ENCODE results near the gene MAG. TPM values are rescaled to one million over a fixed set of nuclear protein-coding genes. Genes with fewer than 3 reads are reported as not detected.
"Not testable (repeated sequence)": the region's sequence is repeated elsewhere in the genome, so short reads cannot be mapped to it uniquely, and the experiment has no call there.

The MAG gene
- total RNA-seq, 6 experiments from 2014 or later = not detected

DNA sequence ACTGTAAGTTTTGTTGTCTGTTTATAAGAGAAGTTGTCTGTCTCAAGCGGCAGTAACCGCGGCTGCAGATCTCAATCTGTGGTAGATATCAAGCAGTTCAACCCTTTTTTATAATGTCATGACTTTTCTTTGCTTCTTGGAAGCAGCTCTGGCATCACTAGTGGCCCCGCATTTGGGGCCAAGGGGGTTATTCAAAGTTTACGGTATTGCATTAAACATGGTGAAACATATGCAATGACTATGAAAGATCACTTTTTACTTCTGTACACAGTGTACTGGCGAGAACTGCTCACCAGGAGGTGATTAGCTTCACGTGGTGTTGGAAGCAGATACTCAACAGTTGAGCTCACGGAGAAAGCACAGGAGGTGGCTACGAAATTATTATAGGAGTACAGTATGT, 61.7 kb downstream of the MAG start:
- peaks cover 22% of the 10 kb centered on the region for H3K27me3 Mint-ChIP-seq (ENCODE audit: insufficient read depth)
- no peak for DNase-seq
- no peaks in the 10 kb centered on the region; the same call in 1 of the 2 replicates for H3K4me1 Mint-ChIP-seq (ENCODE audit: low read depth)
- no peak overlapping the region for H3K4me3 Mint-ChIP-seq
- TF ChIP-seq, protein P1, sequence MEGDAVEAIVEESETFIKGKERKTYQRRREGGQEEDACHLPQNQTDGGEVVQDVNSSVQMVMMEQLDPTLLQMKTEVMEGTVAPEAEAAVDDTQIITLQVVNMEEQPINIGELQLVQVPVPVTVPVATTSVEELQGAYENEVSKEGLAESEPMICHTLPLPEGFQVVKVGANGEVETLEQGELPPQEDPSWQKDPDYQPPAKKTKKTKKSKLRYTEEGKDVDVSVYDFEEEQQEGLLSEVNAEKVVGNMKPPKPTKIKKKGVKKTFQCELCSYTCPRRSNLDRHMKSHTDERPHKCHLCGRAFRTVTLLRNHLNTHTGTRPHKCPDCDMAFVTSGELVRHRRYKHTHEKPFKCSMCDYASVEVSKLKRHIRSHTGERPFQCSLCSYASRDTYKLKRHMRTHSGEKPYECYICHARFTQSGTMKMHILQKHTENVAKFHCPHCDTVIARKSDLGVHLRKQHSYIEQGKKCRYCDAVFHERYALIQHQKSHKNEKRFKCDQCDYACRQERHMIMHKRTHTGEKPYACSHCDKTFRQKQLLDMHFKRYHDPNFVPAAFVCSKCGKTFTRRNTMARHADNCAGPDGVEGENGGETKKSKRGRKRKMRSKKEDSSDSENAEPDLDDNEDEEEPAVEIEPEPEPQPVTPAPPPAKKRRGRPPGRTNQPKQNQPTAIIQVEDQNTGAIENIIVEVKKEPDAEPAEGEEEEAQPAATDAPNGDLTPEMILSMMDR (IDR thresholded peaks at IDR 0.05) = no peak
- no peak overlapping the region for H3K27ac Mint-ChIP-seq
- H3K36me3 Mint-ChIP-seq (ENCODE audit: low read depth) = no peaks in the 10 kb centered on the region
- H3K9me3 Mint-ChIP-seq = no peaks in the 10 kb centered on the region

DNA sequence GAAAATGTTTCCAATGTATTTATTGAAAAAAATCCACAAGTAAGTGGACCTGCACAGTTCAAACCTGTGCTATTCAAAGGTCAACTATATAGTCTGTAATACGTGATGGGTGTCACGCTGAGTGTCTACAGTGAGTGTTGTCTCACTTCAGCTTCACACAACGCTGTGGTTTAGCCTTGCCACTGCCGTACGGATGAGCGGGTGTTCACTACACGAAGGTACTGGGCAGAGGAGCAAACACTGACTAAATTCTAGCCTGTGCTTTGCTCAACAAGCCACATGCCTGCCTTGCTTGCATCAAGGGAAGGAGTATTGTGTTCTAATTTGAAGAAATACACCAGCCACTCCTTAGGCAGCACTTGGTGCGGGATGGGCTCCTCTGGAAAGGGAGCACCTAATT, 62.9 kb downstream of the MAG start:
- H3K36me3 Mint-ChIP-seq (ENCODE audit: low read depth) = no peaks in the 10 kb centered on the region
- no peaks in the 10 kb centered on the region; the same call in 1 of the 2 replicates for H3K4me1 Mint-ChIP-seq (ENCODE audit: low read depth)
- H3K9me3 Mint-ChIP-seq = no peaks in the 10 kb centered on the region
- TF ChIP-seq, protein P1 (IDR thresholded peaks at IDR 0.05) = no peak
- H3K4me3 Mint-ChIP-seq = no peak overlapping the region
- H3K27ac Mint-ChIP-seq = no peak overlapping the region
- no peak for DNase-seq
- peaks cover 23% of the 10 kb centered on the region for H3K27me3 Mint-ChIP-seq (ENCODE audit: insufficient read depth)

DNA sequence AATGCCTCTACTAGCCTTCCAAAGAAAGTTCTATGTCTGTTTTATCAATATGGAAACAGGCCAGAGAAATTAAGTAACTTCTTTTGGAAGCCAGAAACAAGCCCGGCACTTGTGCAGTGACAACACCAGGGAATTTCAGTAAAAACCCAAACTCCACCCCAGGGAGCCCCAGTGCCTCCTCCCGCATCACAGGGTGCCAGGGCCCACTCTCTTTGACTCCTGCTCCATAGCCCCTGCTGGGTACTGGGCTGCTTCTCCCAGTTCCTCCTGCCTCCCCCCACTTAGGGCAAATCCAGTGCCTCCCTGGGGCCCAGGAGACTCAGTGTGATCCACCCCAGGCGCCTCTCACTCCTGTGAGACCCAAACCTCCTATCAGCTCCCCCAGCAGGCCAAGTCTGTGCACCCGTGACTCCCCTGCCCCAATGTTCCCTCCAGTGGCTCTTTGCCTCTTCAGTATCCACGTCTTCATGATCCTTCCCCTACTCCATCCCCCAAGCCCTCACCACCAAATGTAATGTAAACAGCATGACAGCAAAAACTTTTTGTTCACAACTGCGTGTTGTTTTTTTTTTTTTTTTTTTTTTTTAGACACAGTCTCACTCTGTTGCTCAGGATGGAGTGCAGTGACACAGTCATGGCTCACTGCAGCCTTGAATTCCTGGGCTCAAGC, 64.0 kb downstream of the MAG start:
- DNase-seq = no peak
- Mint-ChIP-seq H3K27ac (no peak overlapping the region), H3K4me1 (ENCODE audit: low read depth) (no peaks in the 10 kb centered on the region; the same call in 1 of the 2 replicates), H3K27me3 (ENCODE audit: insufficient read depth) (peaks cover 26% of the 10 kb centered on the region), H3K36me3 (ENCODE audit: low read depth) (no peaks in the 10 kb centered on the region), H3K9me3 (no peaks in the 10 kb centered on the region), H3K4me3 (no peak overlapping the region)
- TF ChIP-seq, protein P1 (IDR thresholded peaks at IDR 0.05) = no peak

DNA sequence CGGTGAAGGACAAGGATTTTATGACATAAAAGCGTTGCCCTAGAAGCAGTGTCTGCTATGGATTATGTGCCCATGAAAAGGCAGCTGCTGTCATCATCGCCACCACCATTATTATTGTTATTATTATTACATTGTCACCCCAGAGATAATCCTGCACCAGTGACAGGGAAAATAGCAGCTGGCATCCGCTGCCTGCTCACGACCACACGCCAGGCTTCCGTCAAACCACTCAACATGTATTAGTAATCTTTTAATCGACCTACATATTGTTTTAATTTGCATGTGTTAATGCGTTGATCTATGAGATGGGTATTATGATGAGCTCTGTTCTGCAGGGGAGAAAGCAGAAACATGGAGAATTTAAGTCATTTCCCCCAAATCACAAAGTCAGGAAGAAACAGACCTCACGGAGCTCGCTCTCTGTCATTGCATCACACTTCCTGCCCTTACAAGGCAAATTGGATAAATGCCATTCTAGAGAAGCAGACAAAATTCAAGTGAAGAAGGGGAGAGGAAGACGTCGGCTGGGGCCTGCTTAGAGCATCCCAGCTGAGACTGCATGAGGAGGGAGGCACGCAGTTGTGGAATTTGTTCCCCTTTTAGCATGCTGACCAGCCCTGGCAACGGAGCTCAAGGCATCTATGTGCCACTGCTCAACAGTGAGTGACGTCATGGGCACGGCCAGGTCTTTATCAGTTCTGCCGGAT, 66.1 kb downstream of the MAG start, which contains the start of gene FFAR3:
FFAR3 (plus strand) TSS at position 594 of the 707 bp plus-strand sequence. CDS start 431 bp downstream, outside the sequence.
- H3K4me1 Mint-ChIP-seq (ENCODE audit: low read depth) = no peaks in the 10 kb centered on the region; the same call in 1 of the 2 replicates
- peaks cover 35% of the 10 kb centered on the region for H3K27me3 Mint-ChIP-seq (ENCODE audit: insufficient read depth)
- no peak within 1 kb of the TSS for H3K27ac Mint-ChIP-seq
- H3K4me3 Mint-ChIP-seq = no peak within 1 kb of the TSS
- no peaks in the 10 kb centered on the region for H3K9me3 Mint-ChIP-seq
- DNase-seq = no peak
- TF ChIP-seq, protein P1 (IDR thresholded peaks at IDR 0.05) = no peak
- no peaks in the 10 kb centered on the region for H3K36me3 Mint-ChIP-seq (ENCODE audit: low read depth)

DNA sequence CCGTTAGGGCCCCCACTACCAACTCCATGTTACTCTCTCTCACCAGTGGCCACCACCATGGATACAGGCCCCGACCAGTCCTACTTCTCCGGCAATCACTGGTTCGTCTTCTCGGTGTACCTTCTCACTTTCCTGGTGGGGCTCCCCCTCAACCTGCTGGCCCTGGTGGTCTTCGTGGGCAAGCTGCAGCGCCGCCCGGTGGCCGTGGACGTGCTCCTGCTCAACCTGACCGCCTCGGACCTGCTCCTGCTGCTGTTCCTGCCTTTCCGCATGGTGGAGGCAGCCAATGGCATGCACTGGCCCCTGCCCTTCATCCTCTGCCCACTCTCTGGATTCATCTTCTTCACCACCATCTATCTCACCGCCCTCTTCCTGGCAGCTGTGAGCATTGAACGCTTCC, 66.9 kb downstream of the MAG start:
- H3K27ac Mint-ChIP-seq; DNase-seq; H3K36me3 Mint-ChIP-seq (ENCODE audit: low read depth); H3K4me3 Mint-ChIP-seq; H3K9me3 Mint-ChIP-seq; H3K4me1 Mint-ChIP-seq (ENCODE audit: low read depth): not testable (repeated sequence)
- peaks cover 40% of the 10 kb centered on the region for H3K27me3 Mint-ChIP-seq (ENCODE audit: insufficient read depth)

DNA sequence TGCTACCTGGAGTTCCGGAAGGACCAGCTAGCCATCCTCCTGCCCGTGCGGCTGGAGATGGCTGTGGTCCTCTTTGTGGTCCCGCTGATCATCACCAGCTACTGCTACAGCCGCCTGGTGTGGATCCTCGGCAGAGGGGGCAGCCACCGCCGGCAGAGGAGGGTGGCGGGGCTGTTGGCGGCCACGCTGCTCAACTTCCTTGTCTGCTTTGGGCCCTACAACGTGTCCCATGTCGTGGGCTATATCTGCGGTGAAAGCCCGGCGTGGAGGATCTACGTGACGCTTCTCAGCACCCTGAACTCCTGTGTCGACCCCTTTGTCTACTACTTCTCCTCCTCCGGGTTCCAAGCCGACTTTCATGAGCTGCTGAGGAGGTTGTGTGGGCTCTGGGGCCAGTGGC, 67.4 kb downstream of the MAG start:
- not testable (repeated sequence) for H3K4me3 Mint-ChIP-seq; H3K27ac Mint-ChIP-seq; H3K36me3 Mint-ChIP-seq (ENCODE audit: low read depth); H3K9me3 Mint-ChIP-seq; DNase-seq; H3K4me1 Mint-ChIP-seq (ENCODE audit: low read depth)
- peaks cover 42% of the 10 kb centered on the region for H3K27me3 Mint-ChIP-seq (ENCODE audit: insufficient read depth)

DNA sequence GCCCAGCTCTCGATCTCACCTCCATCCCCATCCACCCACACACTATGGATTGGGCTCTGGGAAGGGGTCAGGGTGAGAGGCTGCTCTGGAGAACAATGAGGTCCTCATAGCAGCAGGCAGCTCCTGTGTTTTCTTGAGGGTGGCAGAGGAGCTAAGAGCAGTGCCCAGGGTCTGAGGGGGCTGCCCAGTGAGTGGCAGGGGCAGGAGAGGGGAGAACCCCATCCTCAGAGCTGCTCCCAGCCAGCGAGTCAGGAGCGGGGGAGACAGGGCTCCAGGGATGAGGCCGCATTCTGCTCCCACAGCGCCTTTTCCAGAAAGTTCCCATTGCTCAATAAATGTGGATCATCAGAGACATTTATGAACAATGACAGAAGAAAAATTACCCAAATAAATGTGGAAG, 68.1 kb downstream of the MAG start:
- not testable (repeated sequence) for H3K9me3 Mint-ChIP-seq; DNase-seq; H3K36me3 Mint-ChIP-seq (ENCODE audit: low read depth); H3K4me1 Mint-ChIP-seq (ENCODE audit: low read depth); H3K4me3 Mint-ChIP-seq; H3K27ac Mint-ChIP-seq
- peaks cover 42% of the 10 kb centered on the region for H3K27me3 Mint-ChIP-seq (ENCODE audit: insufficient read depth)

Measured in HFFc6 (cell line).